ENCODE measurements around the gene PNKD.

DNA sequence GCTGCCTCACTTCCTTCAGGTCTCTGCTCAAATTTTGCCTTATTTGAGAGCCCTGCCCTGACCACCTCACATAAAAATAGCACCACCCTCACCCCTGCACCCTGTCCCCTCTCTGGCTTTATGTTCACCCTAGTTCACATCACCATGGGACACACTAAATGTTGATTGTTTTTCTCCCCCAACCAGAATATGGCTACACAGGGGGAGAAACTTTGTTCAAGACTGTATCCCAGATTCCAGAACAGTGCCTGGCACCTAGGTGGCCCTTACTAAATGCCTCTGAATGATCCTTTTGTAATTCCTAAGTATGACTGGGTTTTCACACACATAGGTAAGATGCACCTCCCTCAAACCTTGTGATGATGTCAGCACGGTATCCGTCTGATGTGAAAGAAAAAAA is 58.0 kb downstream of the PNKD start:
- TF ChIP-seq CTCF (IDR thresholded peaks at IDR 0.05) (no peak), EP300 (IDR thresholded peaks at IDR 0.05) (no peak), POLR2A (IDR thresholded peaks at IDR 0.05; ENCODE audit: low read depth) (no peak)

Measured in esophagus muscularis mucosa (tissue), 4 donors.